Measurements from ENCODE around the gene ACTL9.

Gene ACTL9

DNA sequence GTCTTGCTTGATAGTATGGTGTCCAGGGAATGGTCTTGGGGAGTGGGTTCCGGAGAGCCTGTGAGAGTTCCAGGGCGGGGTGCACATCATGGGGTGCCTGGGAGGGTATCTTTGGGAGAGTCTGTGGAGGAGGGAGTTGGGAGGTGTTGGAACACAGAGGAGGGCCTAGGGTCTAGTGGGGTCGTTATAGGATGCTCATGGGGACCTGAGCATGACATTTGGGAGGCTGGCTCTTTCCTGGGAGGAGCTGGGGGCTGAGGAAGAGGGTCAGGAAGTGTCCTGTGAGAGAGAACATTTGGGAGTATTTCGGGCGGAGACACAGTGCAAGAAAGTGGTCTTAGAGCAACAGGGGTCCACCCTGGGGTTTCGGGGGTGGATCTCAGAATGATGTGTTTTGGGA is 2.7 kb downstream of the ACTL9 start:
- TF ChIP-seq, protein P1, sequence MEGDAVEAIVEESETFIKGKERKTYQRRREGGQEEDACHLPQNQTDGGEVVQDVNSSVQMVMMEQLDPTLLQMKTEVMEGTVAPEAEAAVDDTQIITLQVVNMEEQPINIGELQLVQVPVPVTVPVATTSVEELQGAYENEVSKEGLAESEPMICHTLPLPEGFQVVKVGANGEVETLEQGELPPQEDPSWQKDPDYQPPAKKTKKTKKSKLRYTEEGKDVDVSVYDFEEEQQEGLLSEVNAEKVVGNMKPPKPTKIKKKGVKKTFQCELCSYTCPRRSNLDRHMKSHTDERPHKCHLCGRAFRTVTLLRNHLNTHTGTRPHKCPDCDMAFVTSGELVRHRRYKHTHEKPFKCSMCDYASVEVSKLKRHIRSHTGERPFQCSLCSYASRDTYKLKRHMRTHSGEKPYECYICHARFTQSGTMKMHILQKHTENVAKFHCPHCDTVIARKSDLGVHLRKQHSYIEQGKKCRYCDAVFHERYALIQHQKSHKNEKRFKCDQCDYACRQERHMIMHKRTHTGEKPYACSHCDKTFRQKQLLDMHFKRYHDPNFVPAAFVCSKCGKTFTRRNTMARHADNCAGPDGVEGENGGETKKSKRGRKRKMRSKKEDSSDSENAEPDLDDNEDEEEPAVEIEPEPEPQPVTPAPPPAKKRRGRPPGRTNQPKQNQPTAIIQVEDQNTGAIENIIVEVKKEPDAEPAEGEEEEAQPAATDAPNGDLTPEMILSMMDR (conservative IDR thresholded peaks at IDR 0.05) = no peak
- TF ChIP-seq ZFX (IDR thresholded peaks at IDR 0.05) = no peak
- H3K27ac ChIP-seq = no peak overlapping the region

DNA sequence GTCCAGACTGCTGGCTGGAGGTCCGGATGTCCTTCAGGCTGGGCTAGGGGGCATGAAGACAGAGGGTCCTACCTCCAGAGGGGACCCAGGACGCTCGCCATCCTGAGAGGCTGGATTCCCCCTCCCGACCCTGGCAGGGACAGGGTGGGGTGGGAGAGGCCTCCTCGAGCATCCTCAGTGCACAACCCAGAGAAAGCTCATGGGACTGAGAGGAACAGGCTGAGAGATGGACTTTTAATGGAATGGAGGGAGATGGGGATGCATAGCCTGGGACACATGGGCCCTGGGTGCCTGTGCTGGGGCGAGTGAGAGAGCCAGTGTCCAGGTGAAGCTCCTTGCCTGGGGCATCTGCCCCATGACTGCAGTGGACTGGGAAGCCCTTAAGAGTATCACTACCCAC is 3.1 kb downstream of the ACTL9 start:
- TF ChIP-seq, protein P1 (conservative IDR thresholded peaks at IDR 0.05) = no peak
- TF ChIP-seq ZFX (IDR thresholded peaks at IDR 0.05) = no peak

DNA sequence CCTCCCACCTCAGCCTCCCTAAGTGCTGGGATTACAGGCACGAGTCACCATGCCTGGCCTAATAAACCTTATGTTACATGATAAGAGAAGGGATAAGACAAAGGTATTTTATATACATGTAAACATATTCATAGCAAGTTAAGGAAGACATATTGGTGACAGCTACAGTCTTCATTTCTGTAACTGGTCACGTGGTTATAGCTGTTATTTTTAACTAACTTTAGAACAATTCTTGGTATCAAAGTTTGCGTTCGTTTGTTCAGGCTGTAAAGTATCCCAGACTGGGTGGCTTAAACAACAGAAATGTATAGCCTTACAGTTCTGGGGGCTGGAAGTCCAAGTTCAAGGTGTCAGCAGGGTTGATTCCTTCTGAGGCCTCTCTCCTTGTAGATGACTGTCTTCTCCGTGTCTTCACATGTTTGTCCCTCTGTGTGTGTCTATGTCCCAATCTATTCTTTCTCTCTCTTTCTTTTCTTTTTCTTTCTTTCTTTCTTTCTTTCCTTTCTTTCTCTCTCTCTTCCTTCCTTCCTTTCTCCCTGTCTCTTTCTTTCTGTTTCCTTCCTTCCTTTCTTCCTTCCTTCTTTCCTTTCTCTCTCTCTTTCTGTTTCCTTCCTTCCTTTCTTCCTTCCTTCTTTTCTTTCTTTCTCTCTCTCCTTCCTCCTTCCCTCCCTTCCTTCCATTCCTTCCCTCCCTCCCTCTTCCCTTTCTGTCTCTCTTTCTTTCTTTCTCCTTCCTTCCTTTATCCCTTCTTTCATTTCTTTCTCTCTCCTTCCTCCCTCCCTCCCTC is 7.6 kb downstream of the ACTL9 start:
- no peak overlapping the region for H3K27ac ChIP-seq
- TF ChIP-seq, protein P1 (conservative IDR thresholded peaks at IDR 0.05) = no peak
- no peak for TF ChIP-seq ZFX (IDR thresholded peaks at IDR 0.05)

More for the DNA sequence above, 3.1 kb downstream of the ACTL9 start:
- H3K27ac ChIP-seq = no peak overlapping the region

DNA sequence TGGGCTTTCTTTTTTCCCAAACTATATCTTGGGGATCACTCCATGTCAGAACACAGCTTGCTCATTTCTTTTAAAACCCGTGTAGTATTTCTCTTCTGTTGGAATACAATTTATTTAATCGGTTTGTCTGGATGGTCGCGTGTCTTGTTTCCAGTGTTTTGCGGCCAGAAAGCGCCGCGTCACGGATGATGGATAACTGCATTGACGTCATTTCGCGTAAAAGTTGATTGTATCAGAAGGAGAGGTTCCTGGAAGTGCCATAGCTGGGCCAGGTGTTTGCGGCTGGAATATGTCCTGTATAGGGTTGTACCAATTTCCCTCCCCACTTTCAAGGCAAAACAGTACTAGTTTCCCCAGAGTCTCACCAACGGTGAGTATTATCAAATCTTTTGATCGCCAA is 9.7 kb downstream of the ACTL9 start:
- TF ChIP-seq ZFX (IDR thresholded peaks at IDR 0.05) = no peak
- TF ChIP-seq, protein P1 (conservative IDR thresholded peaks at IDR 0.05) = no peak

DNA sequence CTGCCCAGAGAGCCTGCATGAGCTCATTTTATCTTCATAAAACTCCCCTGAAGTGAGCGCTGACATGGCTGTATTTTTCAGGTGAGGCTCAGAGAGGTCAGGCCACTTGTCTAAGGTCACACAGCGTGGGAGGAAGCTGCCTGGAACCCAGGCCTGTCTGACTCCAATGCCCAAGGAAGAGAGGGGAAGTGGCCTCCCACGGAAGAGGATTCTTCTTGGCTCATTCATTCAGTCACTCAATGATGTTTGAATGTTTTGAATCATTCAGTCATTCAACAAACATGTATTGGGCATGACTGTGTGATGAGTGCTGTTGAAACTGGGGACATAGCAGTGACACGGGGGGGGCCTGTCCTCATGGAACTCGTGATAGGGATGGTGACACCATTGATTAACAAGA is 12.0 kb downstream of the ACTL9 start:
- H3K27ac ChIP-seq = no peak overlapping the region
- TF ChIP-seq ZFX (IDR thresholded peaks at IDR 0.05) = no peak
- TF ChIP-seq, protein P1 (conservative IDR thresholded peaks at IDR 0.05) = no peak

More for the DNA sequence above, 9.7 kb downstream of the ACTL9 start:
- H3K27ac ChIP-seq = no peak overlapping the region

DNA sequence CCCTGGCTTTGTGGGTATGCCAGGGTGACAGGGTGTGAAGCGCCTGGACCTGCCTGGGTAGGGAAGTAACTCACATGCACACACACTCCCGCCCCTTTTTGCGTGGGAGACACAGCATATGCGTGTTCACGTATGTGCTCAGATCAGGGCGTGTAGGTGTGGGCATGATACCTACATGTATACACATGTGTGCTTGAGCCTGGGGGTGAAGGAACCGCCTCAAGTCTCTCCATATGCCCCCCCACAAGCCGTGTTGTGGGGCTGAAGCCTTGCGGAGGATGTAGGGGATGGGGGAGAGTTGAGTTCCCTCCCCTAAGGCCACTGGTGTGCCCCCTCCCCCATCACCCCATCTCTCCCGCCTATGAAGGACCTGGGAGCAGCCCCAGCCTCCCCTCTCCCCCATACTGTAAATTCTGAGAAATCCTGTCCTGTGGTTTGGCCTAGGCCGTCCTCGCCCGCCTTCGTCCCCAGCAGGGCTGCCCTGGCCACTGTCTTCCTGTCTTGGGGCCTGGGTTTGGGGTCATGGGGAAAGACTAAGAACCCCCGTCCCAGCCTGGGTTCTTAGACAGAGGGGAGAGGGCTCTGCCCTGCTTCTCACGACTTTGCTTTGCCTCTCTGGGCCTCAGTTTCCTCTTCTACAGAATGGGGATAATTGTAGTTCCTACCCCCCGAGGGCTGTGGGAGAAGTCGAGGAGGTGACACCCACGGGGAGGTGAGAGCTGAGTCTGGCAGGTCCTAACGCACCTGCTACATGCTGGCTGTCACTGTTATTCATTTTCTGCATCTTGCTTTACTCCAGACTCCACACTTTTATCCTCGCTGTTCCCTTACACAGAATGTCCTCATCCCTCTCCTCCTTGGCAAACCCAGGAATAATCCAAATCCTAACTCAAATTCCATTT is 14.3 kb downstream of the ACTL9 start:
- H3K27ac ChIP-seq = no peak overlapping the region
- no peak for TF ChIP-seq ZFX (IDR thresholded peaks at IDR 0.05)
- TF ChIP-seq, protein P1 (conservative IDR thresholded peaks at IDR 0.05) = no peak

DNA sequence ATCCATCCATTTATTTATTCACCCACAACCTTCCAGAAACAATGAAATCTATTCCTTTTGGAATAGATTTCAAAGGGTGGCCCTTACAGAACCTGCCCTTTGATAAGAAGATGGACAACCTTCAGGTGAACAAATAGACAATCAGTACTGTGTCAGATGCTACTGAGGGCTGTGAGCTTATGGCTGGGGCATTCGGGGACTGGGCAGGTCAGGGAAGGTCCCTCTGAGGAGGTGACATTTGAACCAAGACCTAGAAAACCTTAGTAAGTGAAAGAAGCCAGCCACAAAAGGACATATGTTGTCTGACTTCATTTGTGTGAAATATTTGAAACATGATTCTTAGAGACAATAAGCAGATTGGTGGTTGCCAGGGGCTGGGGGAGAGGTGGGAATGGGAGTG is 15.7 kb downstream of the ACTL9 start:
- H3K27ac ChIP-seq = no peak overlapping the region
- TF ChIP-seq, protein P1 (conservative IDR thresholded peaks at IDR 0.05) = no peak
- no peak for TF ChIP-seq ZFX (IDR thresholded peaks at IDR 0.05)

All from C4-2B (cell line).